Measurements from ENCODE around the gene CLDN7. TPM values are rescaled to one million over a fixed set of nuclear protein-coding genes. Genes with fewer than 3 reads are reported as not detected.

CLDN7 gene
- total RNA-seq, 4 donors from 2014 or later: 108 to 161 (median 144) TPM

DNA sequence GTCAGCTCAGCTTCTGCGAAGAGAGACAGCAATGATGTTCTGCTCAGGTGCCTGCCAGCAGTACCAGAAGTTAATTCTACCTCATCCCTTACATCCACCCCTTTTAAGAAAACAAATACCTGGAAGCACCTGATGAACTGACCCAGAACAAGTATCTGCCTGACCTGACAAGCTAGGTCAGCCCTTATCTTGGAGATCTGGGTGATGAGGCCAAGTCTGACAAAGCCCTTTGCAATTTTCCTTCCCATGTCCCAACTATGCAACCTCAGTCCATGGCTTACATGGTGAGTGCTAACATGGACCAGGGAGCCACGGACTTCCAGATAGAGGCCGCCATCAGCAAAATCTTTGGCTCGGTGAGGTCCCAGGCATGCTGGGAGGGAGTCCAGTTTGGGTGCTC lies 38.9 kb downstream of the CLDN7 start:
- intact Hi-C loops (cut with DNase I): no loop called here
- Histone ChIP-seq H3K4me3 (replicated peaks in 1 of 3) (no peak overlapping the region), H3K27ac (no peak overlapping the region), H3K9me3 (no peaks in the 10 kb centered on the region), H3K4me1 (peaks cover 13 to 31% of the 10 kb centered on the region in 2 donors), H3K36me3 (peaks cover 58 to 64% of the 10 kb centered on the region in 2 donors), H3K27me3 (no peaks in the 10 kb centered on the region)
- TF ChIP-seq, protein P1, sequence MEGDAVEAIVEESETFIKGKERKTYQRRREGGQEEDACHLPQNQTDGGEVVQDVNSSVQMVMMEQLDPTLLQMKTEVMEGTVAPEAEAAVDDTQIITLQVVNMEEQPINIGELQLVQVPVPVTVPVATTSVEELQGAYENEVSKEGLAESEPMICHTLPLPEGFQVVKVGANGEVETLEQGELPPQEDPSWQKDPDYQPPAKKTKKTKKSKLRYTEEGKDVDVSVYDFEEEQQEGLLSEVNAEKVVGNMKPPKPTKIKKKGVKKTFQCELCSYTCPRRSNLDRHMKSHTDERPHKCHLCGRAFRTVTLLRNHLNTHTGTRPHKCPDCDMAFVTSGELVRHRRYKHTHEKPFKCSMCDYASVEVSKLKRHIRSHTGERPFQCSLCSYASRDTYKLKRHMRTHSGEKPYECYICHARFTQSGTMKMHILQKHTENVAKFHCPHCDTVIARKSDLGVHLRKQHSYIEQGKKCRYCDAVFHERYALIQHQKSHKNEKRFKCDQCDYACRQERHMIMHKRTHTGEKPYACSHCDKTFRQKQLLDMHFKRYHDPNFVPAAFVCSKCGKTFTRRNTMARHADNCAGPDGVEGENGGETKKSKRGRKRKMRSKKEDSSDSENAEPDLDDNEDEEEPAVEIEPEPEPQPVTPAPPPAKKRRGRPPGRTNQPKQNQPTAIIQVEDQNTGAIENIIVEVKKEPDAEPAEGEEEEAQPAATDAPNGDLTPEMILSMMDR (IDR thresholded peaks at IDR 0.05): no peak
- TF ChIP-seq POLR2A (IDR thresholded peaks at IDR 0.05): no peak
- WGBS, 2 donors: 90 to 91% methylated on average over 4 of the region's 4 CpGs
- DNase-seq: no peak

DNA sequence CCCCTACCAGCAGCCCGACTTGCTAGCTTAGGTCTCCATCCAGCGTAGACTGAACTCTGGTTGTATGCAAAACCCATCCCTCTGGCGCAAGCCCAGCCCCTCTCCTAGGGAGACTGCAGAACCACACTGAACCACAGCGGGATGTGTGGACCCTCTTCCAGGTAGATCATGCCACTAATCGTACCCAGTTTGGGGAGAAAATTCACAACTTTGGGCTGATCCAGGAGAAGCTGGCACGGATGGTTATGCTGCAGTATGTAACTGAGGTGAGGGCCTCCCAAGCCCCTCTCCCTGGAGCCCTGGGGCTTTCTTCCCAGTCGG lies 39.3 kb downstream of the CLDN7 start:
- TF ChIP-seq, protein P1 (IDR thresholded peaks at IDR 0.05): no peak
- no peak for TF ChIP-seq POLR2A (IDR thresholded peaks at IDR 0.05)
- peaks cover 58 to 61% of the 10 kb centered on the region in 2 donors for H3K36me3 ChIP-seq
- H3K4me3 ChIP-seq (replicated peaks in 1 of 3): no peak overlapping the region
- no peaks in the 10 kb centered on the region for H3K9me3 ChIP-seq
- H3K4me1 ChIP-seq: peaks cover 17 to 36% of the 10 kb centered on the region in 2 donors
- no peak overlapping the region for H3K27ac ChIP-seq
- no peak for DNase-seq
- no peaks in the 10 kb centered on the region for H3K27me3 ChIP-seq
- WGBS, 2 donors: 77 to 94% methylated on average over 4 to 7 of the region's 7 CpGs
- intact Hi-C loops (cut with DNase I): no loop called here

DNA sequence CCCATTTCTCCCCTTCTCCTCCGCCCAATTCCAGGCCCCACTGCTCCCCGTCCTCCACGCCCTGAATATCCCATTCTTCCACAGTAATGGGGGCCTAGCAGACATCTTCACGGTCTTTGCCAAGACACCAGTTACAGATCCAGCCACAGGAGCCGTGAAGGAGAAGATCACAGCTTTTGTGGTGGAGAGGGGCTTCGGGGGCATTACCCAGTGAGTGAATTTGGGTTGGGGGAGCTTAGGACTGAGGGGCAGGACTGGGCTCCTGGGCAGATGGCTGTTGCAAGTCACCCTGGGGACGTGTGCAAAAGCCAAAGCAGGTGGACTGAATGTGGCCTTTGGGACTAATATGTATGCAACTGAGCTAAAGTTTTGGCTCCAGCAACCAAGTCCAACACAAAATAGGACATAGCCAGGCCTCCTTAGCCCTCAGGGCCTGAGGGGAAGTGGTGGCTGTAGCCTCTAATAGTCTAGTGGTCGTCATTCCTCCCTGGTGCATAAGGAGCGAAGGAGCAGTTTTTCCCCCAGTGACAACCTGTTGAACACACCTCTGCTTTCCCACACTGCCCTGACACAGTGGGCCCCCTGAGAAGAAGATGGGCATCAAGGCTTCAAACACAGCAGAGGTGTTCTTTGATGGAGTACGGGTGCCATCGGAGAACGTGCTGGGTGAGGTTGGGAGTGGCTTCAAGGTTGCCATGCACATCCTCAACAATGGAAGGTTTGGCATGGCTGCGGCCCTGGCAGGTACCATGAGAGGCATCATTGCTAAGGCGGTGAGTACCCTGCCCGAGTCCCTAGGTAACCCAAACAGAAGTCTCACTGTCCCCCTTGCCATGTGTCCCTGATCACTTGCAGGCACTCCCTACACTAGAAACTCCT lies 39.9 kb downstream of the CLDN7 start:
- 91% methylated on average over 13 to 14 of the region's 15 CpGs for WGBS, 2 donors
- intact Hi-C loops (cut with DNase I): no loop called here

DNA sequence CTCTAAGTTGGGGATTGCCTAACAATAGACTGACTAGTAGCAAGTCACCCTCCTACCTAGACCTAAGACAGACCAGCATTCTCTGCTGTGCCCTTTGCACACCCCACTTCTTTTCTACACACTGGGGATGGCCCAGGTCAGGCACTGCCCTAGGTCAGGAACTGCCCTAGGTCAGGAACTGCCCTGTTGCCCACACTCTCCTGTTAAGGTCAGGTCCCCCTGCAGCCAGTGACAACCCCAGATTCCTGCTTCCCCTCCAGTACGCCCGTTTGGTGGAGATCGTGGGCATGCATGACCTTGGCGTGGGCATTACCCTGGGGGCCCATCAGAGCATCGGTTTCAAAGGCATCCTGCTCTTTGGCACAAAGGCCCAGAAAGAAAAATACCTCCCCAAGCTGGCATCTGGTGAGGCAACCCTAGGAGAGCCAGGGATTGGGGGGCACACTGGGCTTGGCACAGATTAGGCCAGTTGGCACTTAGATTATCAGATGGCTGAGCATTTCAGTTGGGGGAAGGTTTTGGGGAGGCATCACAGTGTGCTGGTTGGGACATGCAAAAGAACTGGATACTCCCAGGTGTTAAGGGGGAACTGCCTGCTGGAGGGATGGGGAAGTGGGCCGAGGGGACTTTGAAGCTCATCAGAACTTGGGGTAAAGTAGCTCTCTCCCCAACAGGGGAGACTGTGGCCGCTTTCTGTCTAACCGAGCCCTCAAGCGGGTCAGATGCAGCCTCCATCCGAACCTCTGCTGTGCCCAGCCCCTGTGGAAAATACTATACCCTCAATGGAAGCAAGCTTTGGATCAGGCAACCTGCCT lies 40.8 kb downstream of the CLDN7 start:
- H3K27me3 ChIP-seq: no peaks in the 10 kb centered on the region
- intact Hi-C loops (cut with DNase I): no loop called here
- H3K4me3 ChIP-seq (replicated peaks in 1 of 3): peak overlapping the region in 1 of 3 donors; percentile 97
- 71 to 90% methylated on average over 6 to 9 of the region's 10 CpGs for WGBS, 2 donors
- H3K4me1 ChIP-seq: peaks cover 24 to 46% of the 10 kb centered on the region in 2 donors
- no peaks in the 10 kb centered on the region for H3K9me3 ChIP-seq
- peaks cover 49 to 52% of the 10 kb centered on the region in 2 donors for H3K36me3 ChIP-seq
- peak overlapping the region in 2 of 3 donors; percentile 97 to 98 for H3K27ac ChIP-seq
- DNase-seq: no peak
- TF ChIP-seq POLR2A (IDR thresholded peaks at IDR 0.05): no peak
- TF ChIP-seq, protein P1 (IDR thresholded peaks at IDR 0.05): no peak

More for the DNA sequence above, 39.9 kb downstream of the CLDN7 start:
- no peak overlapping the region for H3K4me3 ChIP-seq (replicated peaks in 1 of 3)
- no peaks in the 10 kb centered on the region for H3K9me3 ChIP-seq
- H3K27me3 ChIP-seq: no peaks in the 10 kb centered on the region
- TF ChIP-seq, protein P1 (IDR thresholded peaks at IDR 0.05): no peak
- TF ChIP-seq POLR2A (IDR thresholded peaks at IDR 0.05): peak in 1 of 2 donors; percentile 9
- H3K36me3 ChIP-seq: peaks cover 56 to 61% of the 10 kb centered on the region in 2 donors
- peaks cover 21 to 40% of the 10 kb centered on the region in 2 donors for H3K4me1 ChIP-seq
- DNase-seq: no peak
- H3K27ac ChIP-seq: peak overlapping the region in 1 of 3 donors; percentile 97

All from thyroid gland (tissue), 4 donors.